Activated gamma-delta T cell treated with Interleukin-2 at 50 U/mL for 16 hours (primary cell): ENCODE data around the gene CNBP.
A peak's percentile ranks its signal among the peaks of the same experiment; 100 is the strongest.
"Not testable (repeated sequence)": the region's sequence is repeated elsewhere in the genome, so short reads cannot be mapped to it uniquely, and the experiment has no call there.

Experiments used
- DNase-seq: peaks from one replicate; pipeline ENCODE4 v3.0.0-alpha.2; 2020

Gene CNBP

DNA sequence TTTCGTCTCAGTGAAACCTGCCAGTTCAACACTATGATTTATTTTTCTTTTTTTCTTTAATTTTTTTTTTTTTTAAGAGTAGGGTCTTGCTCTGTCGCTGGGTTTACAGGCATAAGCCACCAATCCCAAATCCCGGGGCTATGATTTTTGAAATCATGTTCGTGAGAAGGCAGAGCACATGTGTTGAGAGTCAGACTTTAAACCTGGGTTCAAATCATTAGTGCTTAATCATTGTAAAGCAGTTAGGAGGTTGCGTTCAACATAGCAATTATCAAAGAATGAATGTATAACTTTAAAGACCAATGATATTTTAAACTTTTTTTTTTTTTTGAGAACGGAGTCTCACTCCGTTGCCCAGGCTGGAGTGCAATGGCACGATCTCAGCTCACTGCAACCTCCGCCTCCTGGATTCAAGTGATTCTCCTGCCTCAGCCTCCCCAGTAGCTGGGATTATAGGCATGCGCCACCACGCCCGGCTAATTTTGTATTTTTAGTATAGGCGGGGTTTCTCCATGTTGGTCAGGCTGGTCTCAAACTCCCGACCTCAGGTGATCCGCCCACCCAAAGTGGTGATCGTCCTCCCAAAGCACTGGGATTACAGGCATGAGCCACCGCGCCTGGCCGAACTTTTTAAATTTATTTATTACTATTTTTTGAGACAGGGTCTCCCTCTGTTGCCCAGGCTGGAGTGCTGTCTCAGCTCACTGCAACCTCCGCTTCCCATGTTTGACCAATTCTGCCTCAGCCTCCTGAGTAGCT, 1.3 kb upstream of the CNBP start:
- not testable (repeated sequence) for DNase-seq

- DNase-seq: no peak
Observed at GRCh38 chr3:129184396-129184657, 631 bp upstream of the CNBP start.

DNA sequence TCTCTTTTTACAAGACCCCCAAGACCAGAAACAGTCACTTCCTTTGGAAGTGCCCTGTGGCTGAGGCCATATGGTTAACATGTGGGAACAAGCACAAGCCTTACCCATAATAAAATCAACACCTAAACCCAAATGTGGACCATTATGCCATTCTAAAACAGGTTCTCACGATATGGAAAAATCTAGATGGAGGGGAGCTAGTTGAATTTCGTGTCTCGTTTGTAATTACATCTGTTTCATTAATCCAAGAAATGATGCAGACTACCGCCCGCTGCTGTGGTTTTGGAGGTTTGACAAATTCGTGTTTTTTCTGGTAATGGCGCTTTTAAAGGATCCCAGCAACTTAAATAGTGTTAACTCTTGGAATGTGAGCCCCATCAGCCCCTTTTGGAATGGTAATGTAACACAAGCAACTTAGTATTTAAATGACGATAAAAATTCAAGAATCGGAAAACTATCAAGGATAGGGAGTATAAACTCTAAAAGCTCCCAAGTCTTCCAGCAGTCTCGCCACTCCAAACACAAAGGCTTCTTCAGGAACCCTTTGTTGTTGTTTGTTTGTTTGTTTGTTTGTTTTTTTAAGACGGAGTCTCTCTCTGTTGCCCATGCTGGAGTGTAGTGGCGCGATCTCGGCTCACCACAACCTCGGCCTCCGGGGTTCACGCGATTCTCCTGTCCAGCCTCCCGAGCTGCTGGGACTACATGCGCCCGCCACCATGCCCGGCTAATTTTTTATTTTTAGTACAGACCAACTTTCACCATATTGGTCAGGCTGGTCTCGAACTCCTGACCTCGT, 1.1 kb downstream of the CNBP start:
- no peak for DNase-seq

GRCh38 chr3:129181819-129182218, 1.9 kb downstream of the CNBP start:
- no peak for DNase-seq

GRCh38 chr3:129180461-129180860, 3.2 kb downstream of the CNBP start:
- DNase-seq: no peak

DNA sequence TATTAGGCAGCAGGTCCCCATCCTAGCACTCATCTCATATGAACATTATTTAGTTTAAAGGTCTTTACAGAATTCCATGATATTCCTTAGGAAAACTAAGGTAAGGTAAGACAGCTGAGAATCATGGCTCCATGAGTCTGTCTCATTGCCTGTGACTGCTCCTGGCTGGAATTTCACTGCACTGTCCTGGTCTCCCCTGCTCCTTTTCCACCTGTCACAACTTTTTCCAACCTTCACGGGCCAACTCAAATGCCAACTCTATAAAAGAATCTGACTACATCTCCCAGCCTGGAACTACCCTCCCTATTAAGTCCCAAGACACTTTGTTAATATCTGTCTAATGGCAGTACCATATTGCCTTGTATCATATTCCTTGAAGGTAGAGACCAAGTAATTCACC, 7.6 kb downstream of the CNBP start:
- no peak for DNase-seq

GRCh38 chr3:129173725-129174124, 10.0 kb downstream of the CNBP start:
- DNase-seq: no peak

DNA sequence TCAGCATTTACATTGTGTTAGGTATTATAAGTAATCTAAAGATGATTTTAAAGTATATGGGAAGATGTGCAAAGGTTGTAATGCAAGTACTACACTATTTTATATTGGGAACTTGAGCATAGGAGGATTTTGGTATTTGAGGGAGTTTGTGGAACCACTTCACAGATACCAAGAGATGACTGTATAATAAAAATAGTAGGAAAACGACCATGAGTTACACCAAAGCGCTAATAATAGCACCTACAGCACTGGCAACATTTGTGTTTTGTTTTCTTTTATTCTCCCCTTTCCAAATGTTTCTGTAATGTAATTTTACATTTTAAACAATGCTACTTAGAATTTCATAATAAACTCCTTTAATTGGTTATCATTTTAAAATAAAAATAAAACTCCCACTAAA, 10.5 kb downstream of the CNBP start:
- no peak for DNase-seq

DNA sequence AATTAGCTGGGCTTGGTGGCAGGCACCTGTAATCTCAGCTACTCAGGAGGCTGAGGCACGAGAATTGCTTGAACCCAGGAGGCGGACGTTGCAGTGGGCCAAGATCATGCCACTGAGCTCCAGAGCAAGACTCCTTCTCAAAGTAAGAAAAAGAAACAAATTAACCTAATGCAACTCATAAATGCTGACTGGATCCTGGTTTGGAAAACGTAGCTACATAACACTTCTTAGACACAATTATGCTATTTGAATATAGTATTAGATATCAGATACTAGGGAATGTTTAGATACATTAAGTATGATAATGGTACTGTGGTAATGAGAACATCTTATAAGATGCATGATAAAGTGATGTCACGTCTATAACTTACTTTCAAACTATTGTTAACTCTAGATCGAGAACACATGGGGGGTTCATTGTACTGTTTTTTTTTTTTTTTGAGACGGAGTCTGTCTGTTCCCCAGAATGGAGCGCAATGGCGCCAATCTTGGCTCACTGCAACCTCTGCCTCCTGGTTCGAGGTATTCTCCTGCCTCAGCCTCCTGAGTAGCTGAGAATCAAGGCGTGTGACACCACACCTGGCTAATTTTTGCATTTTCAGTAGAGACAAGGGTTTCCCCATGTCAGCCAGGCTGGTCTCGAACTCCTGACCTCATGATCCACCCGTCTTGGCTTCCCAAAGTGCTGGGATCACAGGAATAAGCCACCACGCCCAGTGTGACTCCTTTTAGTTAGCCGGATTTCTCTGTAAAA, 16.9 kb downstream of the CNBP start:
- DNase-seq: no peak

GRCh38 chr3:129165594-129165993, 18.1 kb downstream of the CNBP start:
- not testable (repeated sequence) for DNase-seq

DNA sequence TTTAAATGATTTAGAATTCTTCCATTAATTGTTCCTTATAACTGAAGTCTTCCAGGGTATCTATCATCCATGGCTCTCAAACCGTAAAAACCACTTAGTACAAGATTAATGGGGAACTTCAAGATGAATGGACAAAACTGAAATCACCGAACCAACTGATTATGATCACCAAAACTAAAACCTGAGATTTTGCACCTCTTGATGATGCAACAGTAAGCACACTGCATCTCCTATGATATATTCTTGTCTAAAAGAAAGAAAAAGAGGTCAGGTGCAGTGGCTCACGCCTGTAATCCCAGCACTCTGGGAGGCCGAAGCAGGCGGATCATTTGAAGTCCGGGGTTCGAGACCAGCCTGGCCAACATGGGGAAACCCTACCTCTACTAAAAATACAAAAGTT, 19.2 kb downstream of the CNBP start:
- DNase-seq: no peak

GRCh38 chr3:129162729-129163579, 20.7 kb downstream of the CNBP start:
- no peak for DNase-seq

DNA sequence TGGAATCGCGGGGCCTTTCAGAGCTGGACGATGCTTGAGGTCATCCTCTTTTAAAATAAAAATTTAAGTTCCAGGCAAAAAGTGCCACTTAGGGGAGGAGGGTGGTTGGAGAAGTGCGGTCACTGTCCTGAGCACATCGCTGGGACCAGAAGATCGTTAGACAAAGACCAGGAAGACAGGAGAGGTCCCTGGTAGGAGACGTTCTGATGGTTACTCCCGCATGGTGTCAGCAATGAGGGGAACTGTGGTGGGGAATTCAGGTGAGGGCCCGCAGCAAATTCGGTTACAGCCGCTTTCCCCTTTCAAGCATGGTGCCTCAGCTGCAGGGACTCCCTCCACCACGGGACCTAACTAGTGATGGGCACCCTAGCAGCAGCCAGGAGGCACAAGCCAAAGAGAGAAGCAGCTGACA, 21.8 kb downstream of the CNBP start:
- DNase-seq: peak; percentile 14

DNA sequence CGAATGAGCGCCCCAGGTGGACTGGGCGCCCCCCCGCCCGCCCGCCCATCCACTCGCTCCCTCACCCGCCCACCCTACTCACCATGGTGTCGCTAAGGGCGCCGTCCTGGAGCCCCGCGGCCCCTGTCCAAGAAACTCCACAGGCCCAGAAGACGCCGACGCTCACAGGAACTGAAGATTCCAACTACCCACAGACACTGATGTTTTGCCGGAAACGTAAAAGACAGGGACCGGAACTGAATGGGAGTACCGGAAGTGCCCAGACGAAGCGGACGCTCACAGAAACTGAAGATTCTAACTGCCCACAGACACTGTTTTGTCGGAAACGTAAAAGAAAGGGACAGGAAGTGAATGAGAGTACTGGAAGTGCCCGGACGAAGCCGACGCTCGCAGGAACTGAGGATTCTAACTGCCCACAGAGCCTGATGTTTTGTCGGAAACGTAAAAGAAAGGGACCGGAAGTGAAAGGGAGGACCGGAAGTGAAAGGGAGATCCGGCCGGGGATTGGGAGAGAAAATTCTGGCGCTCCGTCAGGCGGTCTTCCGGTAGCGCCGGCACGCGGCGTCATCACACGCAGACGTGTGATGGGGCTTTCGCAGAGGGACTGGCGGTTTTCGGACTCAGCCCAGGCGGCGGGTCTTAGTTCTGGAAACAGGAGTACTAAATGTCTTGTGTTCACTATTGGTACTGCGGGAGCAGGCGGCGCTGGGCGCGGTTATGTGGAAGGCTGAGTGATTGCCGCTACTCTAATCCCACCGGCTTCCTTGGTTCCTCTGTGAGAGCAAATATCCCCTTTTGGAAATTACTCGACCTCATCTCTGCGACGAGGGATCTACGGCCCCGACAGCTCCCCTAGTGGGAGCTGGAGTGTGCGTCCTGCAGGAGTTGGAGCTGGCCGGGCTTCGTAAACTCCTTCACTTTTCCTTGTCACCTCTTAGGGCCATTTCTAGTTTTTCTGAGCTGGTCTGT, 22.5 kb downstream of the CNBP start, which contains the start of gene ISY1:
Gene ISY1, minus strand, starts transcription at position 173 of the 969 bp plus-strand sequence. Its CDS starts 88 bp downstream, at position 85.
- peak; percentile 86 for DNase-seq

DNA sequence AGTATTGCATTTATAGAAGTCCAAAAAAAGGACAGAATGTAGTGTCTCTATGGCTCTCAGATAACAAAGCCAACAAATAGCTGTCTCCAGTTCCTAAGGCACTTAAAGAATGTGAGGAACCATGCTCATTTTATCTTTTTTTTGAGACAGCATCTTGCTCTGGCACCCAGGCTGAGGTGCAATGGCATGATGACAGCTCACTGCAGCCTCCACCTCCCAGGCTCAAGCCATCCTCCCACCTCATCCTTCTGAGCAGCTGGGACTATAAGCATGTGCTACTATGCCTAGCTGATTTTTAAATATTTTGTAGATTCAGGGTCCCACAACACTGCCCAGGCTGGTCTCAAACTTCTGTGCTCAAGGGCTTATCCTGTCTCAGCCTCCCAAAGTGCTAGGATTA, 38.9 kb downstream of the CNBP start:
- DNase-seq: no peak

DNA sequence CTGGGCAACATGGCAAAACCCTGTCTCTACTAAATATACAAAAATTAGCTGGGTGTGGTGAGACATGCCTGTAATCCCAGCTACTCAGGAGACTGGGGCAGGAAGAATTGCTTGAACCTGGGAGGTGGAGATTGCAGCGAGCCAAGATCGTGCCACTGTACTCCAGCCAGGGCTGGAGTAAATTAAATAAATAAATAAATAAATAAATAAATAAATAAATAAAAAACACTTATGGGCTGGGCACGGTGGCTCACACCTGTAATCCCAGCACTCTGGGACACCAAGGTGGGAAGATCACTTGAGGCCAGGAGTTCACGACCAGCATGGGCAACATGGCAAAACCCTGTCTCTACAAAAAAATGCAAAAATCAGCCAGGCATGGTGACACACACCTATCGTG, 42.7 kb downstream of the CNBP start:
- not testable (repeated sequence) for DNase-seq

DNA sequence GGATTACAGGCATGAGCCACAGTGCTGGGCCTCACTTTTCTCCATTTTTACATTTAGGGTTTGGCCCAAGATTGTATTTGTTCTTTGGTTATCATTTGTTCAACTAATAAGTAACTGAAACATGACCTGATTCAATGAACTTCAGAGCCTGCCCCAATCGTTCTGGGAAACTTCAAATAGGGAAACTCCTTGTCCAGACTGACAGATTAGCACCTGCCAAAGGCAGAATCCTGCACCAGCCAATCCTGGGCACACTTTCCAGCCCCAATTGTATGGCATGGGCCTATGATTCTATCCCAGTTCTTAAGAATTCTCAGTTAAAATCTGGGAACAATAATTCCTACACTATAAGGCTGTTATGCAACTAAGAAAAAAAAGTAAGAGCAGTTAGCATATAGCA, 43.8 kb downstream of the CNBP start:
- no peak for DNase-seq

DNA sequence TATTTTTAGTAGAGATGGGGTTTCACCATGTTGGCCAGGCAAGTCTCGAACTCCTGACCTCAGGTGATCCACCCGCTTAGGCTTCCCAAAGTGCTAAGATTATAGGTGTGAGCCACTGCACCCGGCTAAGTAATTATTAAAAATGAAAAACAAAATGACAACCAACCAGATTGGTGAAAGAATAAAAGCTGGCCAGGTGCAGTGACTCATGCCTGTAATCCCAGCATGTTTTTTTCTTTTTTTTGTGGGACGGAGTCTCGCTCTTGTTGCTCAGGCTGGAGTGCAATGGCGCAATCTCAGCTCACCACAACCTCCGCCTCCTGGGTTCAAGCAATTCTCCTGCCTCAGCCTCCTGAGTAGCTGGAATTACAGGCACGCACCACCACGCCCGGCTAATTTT, 47.4 kb downstream of the CNBP start:
- DNase-seq: not testable (repeated sequence)

DNA sequence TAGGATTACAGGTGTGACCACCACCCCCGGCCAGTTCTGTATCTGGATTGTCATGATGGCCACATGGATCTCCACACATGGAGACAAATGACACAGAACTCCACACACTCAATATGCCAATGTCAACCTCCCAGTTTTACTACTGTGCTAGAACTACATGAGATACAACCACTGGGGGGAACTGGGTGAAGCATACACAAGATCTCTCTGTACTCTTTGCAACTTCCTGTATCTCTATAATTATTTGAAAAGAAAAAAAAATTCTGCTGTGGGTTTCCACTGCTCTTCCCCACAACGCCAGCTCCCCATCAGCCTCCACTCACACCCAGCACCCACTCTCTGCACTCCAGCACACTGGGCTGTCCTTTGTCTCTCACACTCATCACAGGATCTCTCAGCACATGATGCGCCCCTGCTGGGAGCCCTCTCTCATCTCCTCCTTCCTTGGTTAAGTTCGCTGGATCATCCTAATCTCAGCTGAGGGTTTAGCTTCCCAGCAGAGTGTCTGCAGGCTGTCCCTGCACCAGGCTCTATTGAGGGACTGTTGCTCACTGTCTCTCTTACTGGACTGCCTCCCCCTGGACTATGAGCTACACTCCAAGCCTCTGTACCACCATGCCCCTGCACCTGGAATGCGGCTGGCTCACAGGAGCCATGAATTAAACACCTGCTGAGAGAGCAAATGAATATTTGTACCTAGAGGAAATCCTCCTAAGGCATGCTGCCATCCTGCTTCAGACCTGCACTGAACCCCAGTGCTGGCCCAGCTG, 51.4 kb downstream of the CNBP start:
- DNase-seq: no peak

GRCh38 chr3:129131465-129132088, 52.1 kb downstream of the CNBP start:
- DNase-seq: no peak
